ENCODE measurements around the gene BCL11A. TPM values are rescaled to one million over a fixed set of nuclear protein-coding genes. Genes with fewer than 3 reads are reported as not detected.

The BCL11A gene
- total RNA-seq, 2 experiments from 2014 or later: 0.45 to 0.54 TPM

DNA sequence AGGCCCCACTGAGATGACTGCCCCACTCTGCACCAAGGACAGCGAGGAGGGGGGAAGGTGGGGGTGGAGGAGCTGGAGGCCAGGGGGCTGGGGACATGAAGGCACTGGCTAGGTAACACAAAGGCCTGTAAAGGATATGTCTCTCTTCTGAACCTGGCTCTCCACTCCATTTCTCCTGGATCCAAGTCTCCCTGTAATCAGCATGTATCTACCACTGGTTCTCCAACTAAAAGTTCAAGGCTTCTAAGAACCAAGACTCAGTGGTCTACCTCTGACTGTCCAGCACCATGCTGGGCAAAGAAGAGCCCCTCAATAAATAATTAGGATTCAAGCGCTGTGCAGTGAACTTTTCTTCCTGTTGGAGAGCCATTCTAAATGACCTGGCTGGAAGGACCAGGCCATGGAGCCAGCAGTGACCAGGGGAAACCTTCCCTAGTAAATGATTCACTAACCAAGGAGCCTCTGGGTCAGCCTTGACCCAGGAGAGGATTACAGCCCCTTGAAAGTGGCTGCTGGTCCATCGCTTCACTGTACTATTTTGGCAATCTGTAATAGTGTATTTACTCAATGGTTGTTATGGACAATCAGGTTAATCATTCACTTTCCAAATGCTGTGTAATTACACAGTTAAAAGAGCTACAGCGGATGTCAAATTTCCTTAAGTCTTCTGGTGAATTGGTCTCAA is 73.2 kb downstream of the BCL11A start:
- no peaks in the 10 kb centered on the region for H3K36me3 Mint-ChIP-seq (ENCODE audit: low read depth)
- H3K27me3 Mint-ChIP-seq: peaks cover 5% of the 10 kb centered on the region
- ChIA-PET POLR2A (no interaction called here), CTCF (no interaction called here)
- DNase-seq (no peak), ATAC-seq (no peak)
- intact Hi-C loops (cut with micrococcal nuclease): no loop called here
- H3K4me3 Mint-ChIP-seq: no peak overlapping the region
- TF ChIP-seq, protein P1, sequence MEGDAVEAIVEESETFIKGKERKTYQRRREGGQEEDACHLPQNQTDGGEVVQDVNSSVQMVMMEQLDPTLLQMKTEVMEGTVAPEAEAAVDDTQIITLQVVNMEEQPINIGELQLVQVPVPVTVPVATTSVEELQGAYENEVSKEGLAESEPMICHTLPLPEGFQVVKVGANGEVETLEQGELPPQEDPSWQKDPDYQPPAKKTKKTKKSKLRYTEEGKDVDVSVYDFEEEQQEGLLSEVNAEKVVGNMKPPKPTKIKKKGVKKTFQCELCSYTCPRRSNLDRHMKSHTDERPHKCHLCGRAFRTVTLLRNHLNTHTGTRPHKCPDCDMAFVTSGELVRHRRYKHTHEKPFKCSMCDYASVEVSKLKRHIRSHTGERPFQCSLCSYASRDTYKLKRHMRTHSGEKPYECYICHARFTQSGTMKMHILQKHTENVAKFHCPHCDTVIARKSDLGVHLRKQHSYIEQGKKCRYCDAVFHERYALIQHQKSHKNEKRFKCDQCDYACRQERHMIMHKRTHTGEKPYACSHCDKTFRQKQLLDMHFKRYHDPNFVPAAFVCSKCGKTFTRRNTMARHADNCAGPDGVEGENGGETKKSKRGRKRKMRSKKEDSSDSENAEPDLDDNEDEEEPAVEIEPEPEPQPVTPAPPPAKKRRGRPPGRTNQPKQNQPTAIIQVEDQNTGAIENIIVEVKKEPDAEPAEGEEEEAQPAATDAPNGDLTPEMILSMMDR (IDR thresholded peaks at IDR 0.05): no peak
- no peak overlapping the region for H3K27ac Mint-ChIP-seq
- H3K9me3 Mint-ChIP-seq: no peaks in the 10 kb centered on the region
- H3K4me1 Mint-ChIP-seq (ENCODE audit: low read depth): no peaks in the 10 kb centered on the region

DNA sequence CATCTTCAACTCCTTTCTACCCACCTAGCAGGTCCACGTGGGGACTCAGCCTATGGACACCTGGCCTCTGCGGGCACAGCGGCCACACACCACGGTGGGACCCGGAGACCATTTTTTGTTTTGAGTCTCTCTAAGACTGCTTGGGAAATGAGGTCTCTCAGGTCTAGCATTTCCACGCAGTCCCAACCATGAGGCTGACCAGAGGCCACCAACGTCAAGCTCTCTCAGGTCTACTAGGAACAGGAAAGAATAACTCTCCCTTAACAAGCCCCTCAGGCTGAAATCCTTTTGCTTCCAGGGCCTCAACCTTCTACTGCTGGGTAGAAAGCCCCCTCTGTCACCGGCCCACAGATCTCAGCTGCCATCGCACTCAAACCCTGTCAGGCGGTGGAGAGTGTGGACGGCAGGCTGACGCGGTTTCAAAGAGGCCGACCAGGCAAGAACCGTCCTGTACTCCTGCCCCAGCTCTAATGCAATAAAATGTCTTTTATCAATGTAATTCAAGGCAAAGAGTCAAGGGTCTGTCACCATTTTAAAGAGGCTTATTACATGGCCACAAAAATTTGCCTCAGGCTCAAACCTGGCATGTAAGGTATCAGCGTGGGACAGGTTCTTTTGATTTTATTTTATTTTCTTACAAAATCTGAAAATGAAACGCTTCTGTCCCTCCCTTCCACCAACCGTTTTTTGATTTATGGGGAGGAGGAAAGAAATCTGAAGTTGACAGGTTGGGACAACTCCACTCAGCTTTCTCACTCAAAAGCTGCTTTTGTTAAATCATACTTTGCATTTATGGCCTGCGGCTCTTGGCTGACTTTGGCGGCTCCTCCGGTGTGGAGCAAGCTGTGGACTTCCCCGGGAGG is 74.0 kb downstream of the BCL11A start:
- Mint-ChIP-seq H3K27me3 (peaks cover 5% of the 10 kb centered on the region), H3K36me3 (ENCODE audit: low read depth) (no peaks in the 10 kb centered on the region), H3K4me1 (ENCODE audit: low read depth) (no peaks in the 10 kb centered on the region), H3K9me3 (no peaks in the 10 kb centered on the region), H3K27ac (no peak overlapping the region), H3K4me3 (no peak overlapping the region)
- ATAC-seq: no peak
- ChIA-PET CTCF (no interaction called here), POLR2A (no interaction called here)
- intact Hi-C loops (cut with micrococcal nuclease): no loop called here
- TF ChIP-seq, protein P1 (IDR thresholded peaks at IDR 0.05): no peak
- no peak for DNase-seq

DNA sequence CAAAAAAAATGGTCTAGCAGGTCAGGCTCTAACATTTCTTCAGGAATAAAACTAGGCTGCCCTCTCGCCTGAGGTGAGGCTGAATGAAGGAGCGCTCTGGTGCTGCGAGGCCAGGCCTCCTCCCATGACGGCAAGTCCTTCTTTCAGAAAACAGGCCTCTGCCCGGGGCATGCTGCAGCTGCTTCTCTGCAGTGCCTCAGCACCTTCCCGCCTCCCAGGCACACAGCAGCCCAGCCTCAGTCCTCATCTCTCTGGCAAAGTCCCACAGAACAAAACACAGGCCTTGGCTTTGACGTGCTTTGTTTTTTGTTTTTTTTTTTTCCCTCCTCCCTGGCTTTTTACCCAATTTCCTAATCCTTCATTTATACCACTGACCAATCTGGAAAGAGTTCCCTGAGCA is 74.8 kb downstream of the BCL11A start:
- POLR2A ChIA-PET: no interaction called here
- H3K9me3 Mint-ChIP-seq: no peaks in the 10 kb centered on the region
- CTCF ChIA-PET: no interaction called here
- H3K27ac Mint-ChIP-seq: no peak overlapping the region
- DNase-seq: no peak
- TF ChIP-seq, protein P1 (IDR thresholded peaks at IDR 0.05): no peak
- ATAC-seq: no peak
- no peaks in the 10 kb centered on the region for H3K4me1 Mint-ChIP-seq (ENCODE audit: low read depth)
- H3K4me3 Mint-ChIP-seq: no peak overlapping the region
- no peaks in the 10 kb centered on the region for H3K36me3 Mint-ChIP-seq (ENCODE audit: low read depth)
- intact Hi-C loops (cut with micrococcal nuclease): no loop called here
- peaks cover 2% of the 10 kb centered on the region for H3K27me3 Mint-ChIP-seq

DNA sequence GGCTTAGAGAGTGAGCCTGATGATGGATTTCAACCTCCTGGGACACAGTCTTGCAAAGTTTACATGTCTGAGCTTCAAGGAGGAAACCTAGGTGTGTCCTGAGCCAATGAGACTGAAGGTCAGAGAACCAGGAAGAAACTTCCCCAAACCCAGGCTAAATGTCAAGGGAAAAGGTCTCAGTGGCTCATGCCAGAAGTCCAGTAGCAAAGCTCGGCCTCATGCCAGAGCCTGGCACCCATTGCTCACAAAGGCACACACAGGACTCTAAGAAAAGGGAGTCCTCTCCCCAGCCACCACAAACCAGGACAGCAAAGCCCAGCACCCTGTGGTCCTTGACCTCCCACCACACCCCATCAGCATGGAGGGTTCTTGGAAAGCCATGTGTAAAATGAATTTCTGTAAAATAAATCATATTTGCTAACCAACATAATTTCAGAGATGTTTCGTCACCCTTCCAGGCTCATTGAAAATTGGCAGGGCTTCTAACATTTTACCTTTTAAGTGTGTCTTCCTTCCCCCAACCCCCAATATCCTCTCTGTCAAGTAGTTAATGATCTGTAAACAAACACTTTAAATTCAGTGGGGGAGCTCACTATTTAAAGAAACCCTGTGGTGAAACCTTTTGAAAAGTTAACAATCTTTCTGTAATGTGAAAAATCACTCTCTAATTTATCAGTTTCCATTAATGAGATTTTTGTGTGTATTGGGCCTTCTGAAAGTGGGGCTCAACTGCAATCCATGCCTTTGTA is 77.1 kb downstream of the BCL11A start:
- Mint-ChIP-seq H3K27me3 (no peaks in the 10 kb centered on the region), H3K4me1 (ENCODE audit: low read depth) (no peaks in the 10 kb centered on the region), H3K36me3 (ENCODE audit: low read depth) (no peaks in the 10 kb centered on the region), H3K9me3 (no peaks in the 10 kb centered on the region), H3K27ac (no peak overlapping the region), H3K4me3 (no peak overlapping the region)
- ChIA-PET POLR2A (no interaction called here), CTCF (no interaction called here)
- TF ChIP-seq, protein P1 (IDR thresholded peaks at IDR 0.05): no peak
- intact Hi-C loops (cut with micrococcal nuclease): no loop called here
- ATAC-seq (no peak), DNase-seq (no peak)
